ENCODE results near the gene MINDY3. TPM values are rescaled to one million over a fixed set of nuclear protein-coding genes. Genes with fewer than 3 reads are reported as not detected.

Gene MINDY3
- total RNA-seq, 1 experiment from 2014 or later: 14.9 TPM

DNA sequence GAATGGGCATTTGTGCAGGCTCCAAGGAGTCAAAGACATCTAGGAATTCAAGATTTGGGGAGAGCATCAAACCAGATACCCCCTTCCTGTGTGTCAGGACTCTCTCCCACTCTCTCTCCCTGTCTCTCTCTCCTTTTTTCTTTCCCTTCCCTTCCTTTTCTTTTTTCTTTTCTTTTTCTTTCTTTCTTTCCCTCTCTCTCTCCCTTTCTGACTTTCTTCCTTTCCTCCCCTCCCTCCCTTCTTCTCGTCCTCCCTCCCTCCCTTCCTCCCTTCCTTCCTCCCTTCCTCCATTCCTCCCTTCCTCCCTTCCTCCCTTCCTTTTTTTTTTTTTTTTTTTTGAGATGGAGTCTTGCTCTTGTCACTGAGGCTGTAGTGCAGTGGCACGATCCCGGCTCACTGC lies 24.1 kb upstream of the MINDY3 start:
- Mint-ChIP-seq H3K4me3 (no peak overlapping the region), H3K27me3 (ENCODE audit: low read depth) (peaks cover 9% of the 10 kb centered on the region), H3K27ac (no peak overlapping the region), H3K4me1 (peaks cover 5% of the 10 kb centered on the region in 2 experiments; a peak in 3 of 4 replicates), H3K36me3 (ENCODE audit: insufficient read depth in 1 of 3, low read depth in 3 of 3) (no peaks in the 10 kb centered on the region), H3K9me3 (no peaks in the 10 kb centered on the region)
- no peak for DNase-seq
- no peak overlapping the region for H4K5ac ChIP-seq (ENCODE audit: insufficient read length, low read depth, low read length)
- H2BK20ac ChIP-seq (ENCODE audit: low read depth, low read length, poor library complexity, severe bottlenecking): no peak overlapping the region
- H3K18ac ChIP-seq (ENCODE audit: insufficient read length, low read depth, low read length): no peak overlapping the region
- no peak overlapping the region for H3K14ac ChIP-seq (ENCODE audit: insufficient read depth, low read length)
- H3K9me3 ChIP-seq (ENCODE audit: control insufficient read depth, low read depth, low read length): no peaks in the 10 kb centered on the region
- no peak overlapping the region for H2BK5ac ChIP-seq (ENCODE audit: insufficient read length, low read length)
- H3K23ac ChIP-seq (ENCODE audit: insufficient read length, low read depth, low read length): no peak overlapping the region
- no peaks in the 10 kb centered on the region for H3K27me3 ChIP-seq (ENCODE audit: insufficient read depth, low read length)
- H3K27ac ChIP-seq (ENCODE audit: insufficient read length, low read depth, low read length): no peak overlapping the region
- no peaks in the 10 kb centered on the region for H4K20me1 ChIP-seq (ENCODE audit: control insufficient read depth, insufficient read depth, insufficient read length)
- 0 out of 2 replicates have a peak, but pooled peaks cover 1% of the 10 kb centered on the region for H3K4me1 ChIP-seq (ENCODE audit: insufficient read depth, low read length)
- no peak for TF ChIP-seq CTCF (conservative IDR thresholded peaks at IDR 0.05)
- H2AK5ac ChIP-seq (ENCODE audit: insufficient read length, low read length): no peak overlapping the region
- no peak overlapping the region for H4K91ac ChIP-seq (ENCODE audit: insufficient read length, low read depth, low read length)
- H4K8ac ChIP-seq (replicated peaks; ENCODE audit: insufficient read length, low read depth, low read length): no peak overlapping the region
- H3K79me2 ChIP-seq (ENCODE audit: insufficient read depth, low read length): no peaks in the 10 kb centered on the region
- H2AFZ ChIP-seq (ENCODE audit: low read length): no peak overlapping the region
- H3K9ac ChIP-seq (ENCODE audit: extremely low read depth, insufficient read length, low read length): no peak overlapping the region
- no peak overlapping the region for H3K56ac ChIP-seq (ENCODE audit: insufficient read length, low read depth, low read length)
- no peak overlapping the region for H3K4me2 ChIP-seq (ENCODE audit: insufficient read depth, insufficient read length, low read length)
- no CpG with 5 or more reads among the region's 3 CpGs for WGBS (ENCODE audit: extremely low coverage, insufficient read length, low lambda C conversion rate)
- H2BK15ac ChIP-seq (ENCODE audit: low read depth, low read length): no peak overlapping the region
- H3T11ph ChIP-seq (ENCODE audit: low read length): no peak overlapping the region
- no peak overlapping the region for H3K4ac ChIP-seq (ENCODE audit: low read depth, low read length)
- H3K23me2 ChIP-seq (ENCODE audit: insufficient read length, low read depth, low read length, poor library complexity, severe bottlenecking): no peaks in the 10 kb centered on the region
- H2BK12ac ChIP-seq (ENCODE audit: insufficient read length, low read depth, low read length): no peak overlapping the region
- H3K79me1 ChIP-seq (ENCODE audit: insufficient read depth, low read depth, low read length, poor library complexity, severe bottlenecking): no peaks in the 10 kb centered on the region
- H2BK120ac ChIP-seq (ENCODE audit: low read depth, low read length, poor library complexity, severe bottlenecking): no peak overlapping the region
